HG03378 (cell line): ENCODE data around the gene ZXDC.

ENCODE experiments used
- ATAC-seq: cut with Tn5 transposase; IDR thresholded peaks from one replicate; pipeline ENCODE4 v1.9.1; 2021; ENCODE audit warnings: mild to moderate bottlenecking, moderate library complexity; ENCODE audit not compliant: unreplicated experiment

ZXDC gene

GRCh38 chr3:126454437-126455198 lies 21.1 kb downstream of the ZXDC start:
- ATAC-seq, result no peak

- no peak for ATAC-seq
Measured at GRCh38 chr3:126454025-126454424, 21.7 kb downstream of the ZXDC start.

GRCh38 chr3:126452213-126452612 lies 23.5 kb downstream of the ZXDC start:
- ATAC-seq, result no peak

DNA sequence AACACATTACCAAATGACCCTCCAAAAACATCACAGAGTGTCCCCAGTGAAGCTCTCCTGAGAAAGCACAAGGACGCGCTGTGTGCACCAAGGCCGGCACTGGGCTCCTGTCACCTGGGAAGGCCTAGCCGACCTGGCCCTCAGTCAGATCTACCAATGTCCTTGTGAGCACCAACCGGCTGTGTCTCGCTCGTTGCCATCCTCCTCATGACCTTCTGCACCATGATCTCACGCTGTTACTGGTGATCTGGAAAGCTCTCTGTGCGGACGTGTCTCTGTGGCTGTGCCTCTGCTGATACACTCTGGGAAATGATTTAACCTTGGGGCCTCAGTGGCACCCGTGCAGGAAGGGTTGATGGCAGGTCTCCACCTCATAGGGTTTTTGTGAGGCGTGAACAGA lies 24.2 kb downstream of the ZXDC start:
- ATAC-seq, result no peak

DNA sequence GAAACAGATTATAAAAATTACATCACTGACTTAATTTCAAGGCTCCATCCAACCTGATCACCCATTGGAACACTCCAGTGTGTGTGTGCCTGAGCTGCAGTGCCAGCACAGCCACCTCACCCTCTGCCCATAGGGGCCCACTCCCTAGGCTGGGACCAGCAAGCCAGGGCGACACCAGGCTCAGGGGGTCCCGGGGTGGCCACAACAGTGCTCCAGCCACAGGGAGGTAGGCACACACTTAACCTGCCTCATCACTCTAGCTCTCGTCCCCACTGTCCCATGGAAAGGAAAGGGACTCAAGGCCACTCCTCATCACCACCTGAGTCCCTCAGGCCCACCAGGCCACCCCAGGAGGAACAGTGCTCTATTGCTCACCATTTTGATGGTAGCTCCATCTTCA lies 24.9 kb downstream of the ZXDC start:
- no peak for ATAC-seq

DNA sequence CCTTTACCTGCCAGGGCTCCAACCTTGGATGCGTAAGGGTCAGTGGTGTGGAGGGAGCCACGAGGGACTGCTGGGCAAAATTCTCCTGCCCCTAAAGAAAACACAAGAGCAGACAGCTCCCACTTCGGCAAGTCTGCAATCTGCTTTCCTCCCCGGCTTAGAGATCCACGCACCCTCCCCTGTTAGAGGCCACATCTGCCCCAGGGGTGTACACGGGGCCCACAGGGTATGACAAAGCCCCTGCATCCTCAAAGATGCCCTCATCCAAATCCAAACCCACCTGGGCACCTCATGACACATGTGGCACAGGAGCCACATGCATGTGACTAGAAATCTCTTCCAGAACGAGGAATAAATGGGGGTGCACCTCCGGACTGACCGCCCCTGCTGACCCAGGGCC lies 25.5 kb downstream of the ZXDC start:
- ATAC-seq, result no peak

GRCh38 chr3:126449621-126450051 lies 26.1 kb downstream of the ZXDC start:
- ATAC-seq, result no peak

GRCh38 chr3:126448893-126449180 lies 26.9 kb downstream of the ZXDC start:
- ATAC-seq, result no peak

GRCh38 chr3:126448136-126448892 lies 27.4 kb downstream of the ZXDC start:
- ATAC-seq, result no peak

DNA sequence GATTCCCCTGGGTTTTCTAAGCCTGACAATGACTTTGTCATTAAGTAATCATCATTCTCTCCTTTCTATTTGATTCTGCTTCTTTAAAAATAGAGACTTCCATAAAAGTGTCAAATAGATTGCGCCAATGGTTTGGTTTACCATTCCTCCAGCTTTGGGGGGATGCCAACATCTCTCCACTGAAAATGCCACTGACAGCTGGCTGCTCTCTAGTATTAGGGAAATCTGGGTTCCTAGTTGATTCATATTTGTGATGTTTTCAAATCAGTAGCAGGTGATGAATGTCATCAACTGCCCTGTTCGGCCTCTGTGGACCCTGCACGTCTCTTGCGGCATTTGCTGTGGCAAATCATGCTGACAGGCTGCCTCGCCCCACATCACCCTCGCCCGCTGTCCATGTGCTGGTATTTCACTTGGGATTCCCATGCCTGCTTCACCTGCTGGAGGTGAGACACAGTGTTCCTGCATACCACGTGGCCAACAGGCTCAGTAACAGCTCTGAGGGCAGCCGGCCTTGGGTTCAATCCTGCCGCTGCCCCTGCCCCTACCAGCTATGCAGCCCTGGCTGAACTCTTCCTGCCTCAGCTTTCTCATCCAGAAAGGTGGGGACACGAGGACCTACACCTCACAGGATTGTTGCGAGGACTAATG lies 28.1 kb downstream of the ZXDC start:
- no peak for ATAC-seq

DNA sequence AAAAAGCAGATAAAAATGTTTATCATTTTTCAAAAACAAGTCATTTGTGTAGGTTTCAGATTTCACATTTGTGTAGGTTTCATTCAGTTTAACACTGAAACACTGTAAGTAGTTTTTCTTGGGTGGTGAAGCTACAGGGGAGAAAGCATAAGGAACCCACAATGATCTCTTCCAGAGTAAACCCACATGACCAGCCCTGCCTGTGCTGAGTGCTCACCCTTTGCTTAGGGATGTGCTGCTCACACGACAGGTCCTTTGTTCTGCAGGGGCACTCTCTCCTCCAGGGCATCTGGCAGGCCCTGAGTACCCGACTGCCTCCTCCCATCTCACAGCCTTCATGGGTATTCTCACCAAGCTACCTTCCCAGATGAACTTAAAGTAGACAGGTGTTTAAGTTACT lies 28.9 kb downstream of the ZXDC start:
- no peak for ATAC-seq

DNA sequence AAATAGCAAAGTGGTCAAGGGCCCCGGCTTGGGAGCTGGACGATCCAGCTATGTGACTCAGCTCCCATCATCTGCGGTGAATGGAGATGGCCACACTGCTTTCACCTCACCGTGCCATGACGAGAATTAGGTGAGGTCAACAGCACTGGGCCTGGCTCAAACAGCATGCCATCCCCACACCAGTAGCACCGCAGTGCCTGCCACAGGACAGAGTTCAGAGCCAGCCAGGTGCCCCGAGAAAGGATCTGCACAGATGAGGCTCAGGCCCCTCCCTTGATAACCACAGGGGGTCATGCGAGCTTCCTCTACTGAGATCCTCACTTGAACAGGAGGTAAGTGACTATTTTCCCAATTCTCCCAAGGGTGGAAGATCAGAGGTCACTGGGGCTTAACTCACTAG lies 29.4 kb downstream of the ZXDC start:
- no peak for ATAC-seq

GRCh38 chr3:126445506-126445905 lies 30.2 kb downstream of the ZXDC start:
- no peak for ATAC-seq

- ATAC-seq, result no peak
Measured at GRCh38 chr3:126442856-126443242, 32.8 kb downstream of the ZXDC start.

DNA sequence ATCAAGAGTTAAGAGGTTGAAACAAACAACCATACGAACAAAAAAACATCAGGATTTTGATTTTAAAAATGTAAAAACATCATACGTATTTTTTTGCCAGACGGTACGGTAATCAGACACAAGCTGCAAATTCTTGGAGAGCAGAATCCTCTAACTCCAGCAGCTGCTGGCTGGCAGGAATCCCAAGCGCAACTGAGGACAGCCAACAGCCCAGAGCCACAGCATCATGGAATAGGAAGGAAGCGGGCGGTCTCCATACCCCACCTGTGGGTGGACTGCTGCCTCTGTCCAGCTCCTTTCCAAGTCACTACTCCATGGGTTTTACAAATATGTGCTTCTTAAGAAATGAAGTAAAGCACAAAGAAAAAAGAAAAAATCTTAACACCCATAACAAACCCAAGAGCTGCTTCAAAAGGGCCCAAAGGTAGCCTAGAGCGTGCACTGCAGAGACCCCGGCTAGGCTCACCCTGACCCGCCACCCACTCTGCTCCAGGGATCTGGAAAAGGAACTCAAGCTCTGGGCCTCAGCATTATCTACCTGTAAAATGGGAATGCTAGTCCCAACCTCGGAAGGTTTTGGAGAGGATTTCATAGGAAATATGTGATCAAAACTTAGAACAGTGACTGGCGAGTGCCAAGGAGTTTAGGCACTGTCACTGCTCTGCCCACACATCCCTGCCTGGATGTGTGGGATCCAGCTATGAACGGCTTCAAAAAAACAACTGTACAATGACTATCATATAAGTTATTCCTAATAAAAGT lies 33.4 kb downstream of the ZXDC start:
- ATAC-seq, result no peak

DNA sequence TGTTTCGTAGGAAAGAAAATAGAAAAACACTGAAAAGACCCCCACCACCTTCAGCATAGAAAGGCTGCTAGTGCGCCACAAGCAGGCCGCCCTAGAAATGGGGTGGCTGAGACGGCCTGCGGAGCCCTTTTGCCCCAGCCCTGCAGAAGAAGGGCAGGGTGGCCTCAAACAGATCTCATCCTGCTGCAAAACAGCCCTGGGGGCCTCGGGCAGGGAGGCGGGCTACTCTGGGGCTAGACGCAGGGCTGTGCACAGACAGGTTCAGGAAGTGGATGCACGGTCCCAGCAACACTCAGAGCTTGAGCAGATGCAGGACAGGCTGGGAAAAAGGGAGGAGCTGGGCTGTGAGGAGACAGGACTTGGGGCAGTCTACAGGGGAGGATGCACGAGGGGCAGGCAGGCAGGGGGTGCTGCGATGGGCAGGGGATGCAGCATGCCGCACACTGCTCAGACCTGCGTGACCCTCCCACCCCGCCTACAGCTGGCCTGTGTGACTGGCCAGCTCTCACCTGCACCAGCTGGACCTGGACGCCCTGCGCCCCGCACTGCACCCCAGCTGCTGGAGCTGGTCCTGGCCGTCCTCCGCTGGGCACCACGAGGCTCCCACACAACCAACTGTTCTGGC lies 34.3 kb downstream of the ZXDC start:
- no peak for ATAC-seq

GRCh38 chr3:126440709-126440995 lies 35.0 kb downstream of the ZXDC start:
- ATAC-seq, result no peak

GRCh38 chr3:126439968-126440708 lies 35.6 kb downstream of the ZXDC start:
- no peak for ATAC-seq

DNA sequence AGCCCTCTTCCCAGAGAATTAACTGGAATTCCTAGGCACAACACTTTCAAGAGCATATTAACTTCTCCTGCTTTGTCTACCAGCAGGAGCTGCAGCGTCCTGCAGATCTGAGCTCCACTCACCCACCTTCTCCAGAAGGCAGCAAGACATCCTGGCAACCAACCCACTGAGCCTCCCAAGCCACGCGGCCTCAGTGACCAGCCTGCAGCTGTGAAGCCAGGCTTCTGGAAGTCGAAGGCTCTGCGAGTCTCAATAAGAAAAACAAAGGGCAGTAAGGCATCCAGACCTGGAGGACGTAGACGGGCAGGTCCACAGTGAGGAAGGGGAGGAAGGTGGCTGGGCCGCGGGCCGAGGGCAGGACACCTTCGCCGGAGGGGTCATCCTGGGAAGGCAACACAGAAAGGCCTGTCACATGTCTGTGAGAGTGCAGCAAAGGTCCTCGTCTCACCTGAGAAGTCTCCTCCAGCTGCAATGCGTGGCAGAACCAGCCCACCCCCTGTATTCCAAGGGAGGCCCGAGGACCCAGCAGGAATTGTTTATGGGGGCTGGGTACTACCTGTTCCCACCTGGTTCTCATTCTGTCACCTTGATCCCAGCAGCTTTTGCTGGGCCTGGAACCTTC lies 36.2 kb downstream of the ZXDC start:
- ATAC-seq, result no peak

GRCh38 chr3:126438746-126439145 lies 36.9 kb downstream of the ZXDC start:
- ATAC-seq, result no peak
